ENCODE results near the gene SEC14L1.

The SEC14L1 gene

GRCh38 chr17:77190576-77190975 is 49.8 kb downstream of the SEC14L1 start:
- TF ChIP-seq, protein P1, sequence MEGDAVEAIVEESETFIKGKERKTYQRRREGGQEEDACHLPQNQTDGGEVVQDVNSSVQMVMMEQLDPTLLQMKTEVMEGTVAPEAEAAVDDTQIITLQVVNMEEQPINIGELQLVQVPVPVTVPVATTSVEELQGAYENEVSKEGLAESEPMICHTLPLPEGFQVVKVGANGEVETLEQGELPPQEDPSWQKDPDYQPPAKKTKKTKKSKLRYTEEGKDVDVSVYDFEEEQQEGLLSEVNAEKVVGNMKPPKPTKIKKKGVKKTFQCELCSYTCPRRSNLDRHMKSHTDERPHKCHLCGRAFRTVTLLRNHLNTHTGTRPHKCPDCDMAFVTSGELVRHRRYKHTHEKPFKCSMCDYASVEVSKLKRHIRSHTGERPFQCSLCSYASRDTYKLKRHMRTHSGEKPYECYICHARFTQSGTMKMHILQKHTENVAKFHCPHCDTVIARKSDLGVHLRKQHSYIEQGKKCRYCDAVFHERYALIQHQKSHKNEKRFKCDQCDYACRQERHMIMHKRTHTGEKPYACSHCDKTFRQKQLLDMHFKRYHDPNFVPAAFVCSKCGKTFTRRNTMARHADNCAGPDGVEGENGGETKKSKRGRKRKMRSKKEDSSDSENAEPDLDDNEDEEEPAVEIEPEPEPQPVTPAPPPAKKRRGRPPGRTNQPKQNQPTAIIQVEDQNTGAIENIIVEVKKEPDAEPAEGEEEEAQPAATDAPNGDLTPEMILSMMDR (IDR thresholded peaks at IDR 0.05; ENCODE audit: borderline replicate concordance, extremely low read depth, low read length, poor library complexity, severe bottlenecking): no peak
- no peak for TF ChIP-seq EZH2 (IDR thresholded peaks at IDR 0.05; ENCODE audit: borderline replicate concordance, low read depth, low read length, severe bottlenecking)
- no peak overlapping the region for H2AFZ ChIP-seq (ENCODE audit: low read depth, low read length)
- H3K4me3 ChIP-seq (ENCODE audit: low read depth in 1 of 2, low read length in 2 of 2): no peak overlapping the region
- H3K9ac ChIP-seq (ENCODE audit: low read depth, low read length): no peak overlapping the region
- H3K27ac ChIP-seq (ENCODE audit: low read length): no peak overlapping the region
- peaks cover 9% of the 10 kb centered on the region; the same call in 1 of the 2 replicates for H4K20me1 ChIP-seq (ENCODE audit: insufficient read depth, low read length)
- H3K9me3 ChIP-seq (ENCODE audit: insufficient read depth, low read length, severe bottlenecking): no peaks in the 10 kb centered on the region
- DNase-seq (no peak), ATAC-seq (ENCODE audit: insufficient read depth, low read depth) (no peak)
- peaks cover 7% of the 10 kb centered on the region; the same call in 1 of the 2 replicates for H3K79me2 ChIP-seq (ENCODE audit: insufficient read depth, low read length)
- H3K4me1 ChIP-seq (ENCODE audit: insufficient read depth, low read length): peaks cover 7% of the 10 kb centered on the region
- no peak overlapping the region for H3K4me2 ChIP-seq (ENCODE audit: insufficient read depth, low read length)
- H3K36me3 ChIP-seq (ENCODE audit: insufficient read depth, low read length): peaks cover 24% of the 10 kb centered on the region
- H3K27me3 ChIP-seq (ENCODE audit: insufficient read depth, low read length, poor library complexity): no peaks in the 10 kb centered on the region

GRCh38 chr17:77191244-77191643 is 50.5 kb downstream of the SEC14L1 start:
- Histone ChIP-seq H3K27ac (ENCODE audit: low read length) (no peak overlapping the region), H3K27me3 (ENCODE audit: insufficient read depth, low read length, poor library complexity) (no peaks in the 10 kb centered on the region), H3K9ac (ENCODE audit: low read depth, low read length) (no peak overlapping the region), H3K9me3 (ENCODE audit: insufficient read depth, low read length, severe bottlenecking) (no peaks in the 10 kb centered on the region), H3K36me3 (ENCODE audit: insufficient read depth, low read length) (peaks cover 31% of the 10 kb centered on the region), H3K4me1 (ENCODE audit: insufficient read depth, low read length) (peaks cover 4% of the 10 kb centered on the region), H2AFZ (ENCODE audit: low read depth, low read length) (no peak overlapping the region), H3K79me2 (ENCODE audit: insufficient read depth, low read length) (peaks cover 4% of the 10 kb centered on the region; the same call in 1 of the 2 replicates), H3K4me2 (ENCODE audit: insufficient read depth, low read length) (no peak overlapping the region), H4K20me1 (ENCODE audit: insufficient read depth, low read length) (peaks cover 6% of the 10 kb centered on the region; the same call in 1 of the 2 replicates), H3K4me3 (ENCODE audit: low read depth in 1 of 2, low read length in 2 of 2) (no peak overlapping the region)
- ATAC-seq (ENCODE audit: insufficient read depth, low read depth) (no peak), DNase-seq (no peak)
- no peak for TF ChIP-seq EZH2 (IDR thresholded peaks at IDR 0.05; ENCODE audit: borderline replicate concordance, low read depth, low read length, severe bottlenecking)
- TF ChIP-seq, protein P1 (IDR thresholded peaks at IDR 0.05; ENCODE audit: borderline replicate concordance, extremely low read depth, low read length, poor library complexity, severe bottlenecking): no peak

GRCh38 chr17:77193653-77194052 is 52.9 kb downstream of the SEC14L1 start:
- no peak for DNase-seq
- H3K4me3 ChIP-seq (ENCODE audit: low read depth in 1 of 2, low read length in 2 of 2): no peak overlapping the region
- H4K20me1 ChIP-seq (ENCODE audit: insufficient read depth, low read length): no peaks in the 10 kb centered on the region
- H3K79me2 ChIP-seq (ENCODE audit: insufficient read depth, low read length): no peaks in the 10 kb centered on the region
- no peaks in the 10 kb centered on the region for H3K4me1 ChIP-seq (ENCODE audit: insufficient read depth, low read length)
- no peak for ATAC-seq (ENCODE audit: insufficient read depth, low read depth)
- no peaks in the 10 kb centered on the region for H3K9me3 ChIP-seq (ENCODE audit: insufficient read depth, low read length, severe bottlenecking)
- H3K4me2 ChIP-seq (ENCODE audit: insufficient read depth, low read length): no peak overlapping the region
- TF ChIP-seq EZH2 (IDR thresholded peaks at IDR 0.05; ENCODE audit: borderline replicate concordance, low read depth, low read length, severe bottlenecking): no peak
- TF ChIP-seq, protein P1 (IDR thresholded peaks at IDR 0.05; ENCODE audit: borderline replicate concordance, extremely low read depth, low read length, poor library complexity, severe bottlenecking): no peak
- H2AFZ ChIP-seq (ENCODE audit: low read depth, low read length): no peak overlapping the region
- no peak overlapping the region for H3K27ac ChIP-seq (ENCODE audit: low read length)
- H3K27me3 ChIP-seq (ENCODE audit: insufficient read depth, low read length, poor library complexity): no peaks in the 10 kb centered on the region
- no peak overlapping the region for H3K9ac ChIP-seq (ENCODE audit: low read depth, low read length)
- peaks cover 49% of the 10 kb centered on the region for H3K36me3 ChIP-seq (ENCODE audit: insufficient read depth, low read length)

GRCh38 chr17:77194179-77194578 is 53.4 kb downstream of the SEC14L1 start:
- H3K9me3 ChIP-seq (ENCODE audit: insufficient read depth, low read length, severe bottlenecking): no peaks in the 10 kb centered on the region
- H3K79me2 ChIP-seq (ENCODE audit: insufficient read depth, low read length): no peaks in the 10 kb centered on the region
- TF ChIP-seq EZH2 (IDR thresholded peaks at IDR 0.05; ENCODE audit: borderline replicate concordance, low read depth, low read length, severe bottlenecking): no peak
- TF ChIP-seq, protein P1 (IDR thresholded peaks at IDR 0.05; ENCODE audit: borderline replicate concordance, extremely low read depth, low read length, poor library complexity, severe bottlenecking): no peak
- H3K27ac ChIP-seq (ENCODE audit: low read length): no peak overlapping the region
- no peak overlapping the region for H3K4me3 ChIP-seq (ENCODE audit: low read depth in 1 of 2, low read length in 2 of 2)
- no peak overlapping the region for H2AFZ ChIP-seq (ENCODE audit: low read depth, low read length)
- no peak for DNase-seq
- peaks cover 51% of the 10 kb centered on the region for H3K36me3 ChIP-seq (ENCODE audit: insufficient read depth, low read length)
- no peaks in the 10 kb centered on the region for H4K20me1 ChIP-seq (ENCODE audit: insufficient read depth, low read length)
- H3K4me1 ChIP-seq (ENCODE audit: insufficient read depth, low read length): no peaks in the 10 kb centered on the region
- H3K4me2 ChIP-seq (ENCODE audit: insufficient read depth, low read length): no peak overlapping the region
- no peak for ATAC-seq (ENCODE audit: insufficient read depth, low read depth)
- H3K27me3 ChIP-seq (ENCODE audit: insufficient read depth, low read length, poor library complexity): no peaks in the 10 kb centered on the region
- H3K9ac ChIP-seq (ENCODE audit: low read depth, low read length): no peak overlapping the region
